ENCODE measurements around the gene LYZL1.
"Not testable (repeated sequence)": the region's sequence is repeated elsewhere in the genome, so short reads cannot be mapped to it uniquely, and the experiment has no call there.

LYZL1 gene

DNA sequence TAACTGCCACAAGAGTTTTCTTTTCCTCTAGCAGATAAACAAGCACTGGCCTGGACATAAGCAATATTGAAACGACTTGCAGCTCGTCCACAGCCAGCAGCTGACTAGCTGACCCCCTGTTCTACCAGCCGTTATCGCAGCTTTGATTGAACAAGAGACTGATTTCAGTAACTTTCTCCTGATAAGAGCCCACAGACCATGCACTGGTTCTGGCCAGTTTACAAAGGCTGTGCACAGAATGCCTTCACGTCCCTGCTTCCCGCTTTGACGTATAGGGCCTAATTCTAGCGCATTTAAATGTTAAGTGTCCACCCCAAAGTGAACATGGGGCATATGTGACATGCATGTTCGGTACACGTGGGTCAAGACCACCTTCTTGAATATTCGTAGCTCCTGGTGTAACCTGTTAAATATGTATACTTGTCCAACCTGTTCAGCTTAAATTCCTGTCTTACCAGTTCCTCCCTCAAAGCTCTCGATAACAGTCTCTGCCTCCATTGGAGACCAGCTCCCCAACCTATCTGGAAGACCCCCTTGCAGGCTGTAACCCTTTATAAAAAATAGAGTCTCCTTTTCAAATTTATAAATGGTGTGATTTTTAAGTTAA, 69.2 kb downstream of the LYZL1 start:
- no peak overlapping the region for H3K27ac ChIP-seq
- H3K4me3 ChIP-seq: no peak overlapping the region
- no peak for DNase-seq (ENCODE audit: low spot score)
- TF ChIP-seq, protein P1, sequence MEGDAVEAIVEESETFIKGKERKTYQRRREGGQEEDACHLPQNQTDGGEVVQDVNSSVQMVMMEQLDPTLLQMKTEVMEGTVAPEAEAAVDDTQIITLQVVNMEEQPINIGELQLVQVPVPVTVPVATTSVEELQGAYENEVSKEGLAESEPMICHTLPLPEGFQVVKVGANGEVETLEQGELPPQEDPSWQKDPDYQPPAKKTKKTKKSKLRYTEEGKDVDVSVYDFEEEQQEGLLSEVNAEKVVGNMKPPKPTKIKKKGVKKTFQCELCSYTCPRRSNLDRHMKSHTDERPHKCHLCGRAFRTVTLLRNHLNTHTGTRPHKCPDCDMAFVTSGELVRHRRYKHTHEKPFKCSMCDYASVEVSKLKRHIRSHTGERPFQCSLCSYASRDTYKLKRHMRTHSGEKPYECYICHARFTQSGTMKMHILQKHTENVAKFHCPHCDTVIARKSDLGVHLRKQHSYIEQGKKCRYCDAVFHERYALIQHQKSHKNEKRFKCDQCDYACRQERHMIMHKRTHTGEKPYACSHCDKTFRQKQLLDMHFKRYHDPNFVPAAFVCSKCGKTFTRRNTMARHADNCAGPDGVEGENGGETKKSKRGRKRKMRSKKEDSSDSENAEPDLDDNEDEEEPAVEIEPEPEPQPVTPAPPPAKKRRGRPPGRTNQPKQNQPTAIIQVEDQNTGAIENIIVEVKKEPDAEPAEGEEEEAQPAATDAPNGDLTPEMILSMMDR (IDR thresholded peaks at IDR 0.05): no peak

DNA sequence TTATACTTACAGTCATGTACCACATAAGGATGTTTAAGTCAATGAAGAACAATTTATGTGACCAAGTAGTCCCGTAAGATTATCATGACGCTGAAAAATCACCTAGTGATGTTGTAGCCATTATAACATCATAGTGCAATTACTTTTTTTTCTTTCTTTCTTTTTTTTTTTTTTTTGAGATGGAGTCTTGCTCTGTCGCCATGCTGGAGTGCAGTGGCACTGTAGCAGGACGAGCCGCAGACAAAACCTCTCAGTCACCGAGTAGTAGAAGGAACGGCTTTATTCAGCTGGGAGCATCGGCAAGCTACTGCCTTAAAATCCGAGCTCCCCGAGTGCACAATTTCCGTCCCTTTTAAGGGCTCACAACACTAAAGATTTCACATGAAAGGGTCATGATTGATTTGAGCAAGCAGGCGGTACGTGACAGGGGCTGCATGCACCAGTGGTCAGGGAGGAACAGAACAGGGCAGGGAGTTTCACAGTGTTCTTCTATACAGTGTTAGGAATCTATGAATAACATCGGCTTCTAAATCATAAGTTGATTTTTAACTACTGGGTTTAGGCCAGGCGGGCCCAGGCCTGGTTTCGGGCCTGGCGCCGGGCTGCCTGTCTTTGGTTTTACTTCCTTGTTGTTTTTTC, 71.5 kb downstream of the LYZL1 start:
- H3K27ac ChIP-seq; DNase-seq (ENCODE audit: low spot score); H3K4me3 ChIP-seq: not testable (repeated sequence)
